ENCODE data around the gene CSMD2. TPM values are rescaled to one million over a fixed set of nuclear protein-coding genes. Genes with fewer than 3 reads are reported as not detected.

Gene CSMD2
- total and polyA plus RNA-seq, 2 of the 8 experiments (the other 6 are each of a cell fraction or from before 2014, with no cell fraction given), result 7.0 to 14.7 TPM

GRCh38 chr1:33633019-33633801, 531.8 kb downstream of the CSMD2 start:
- Histone ChIP-seq H3K18ac (ENCODE audit: extremely low read depth, low read length) (no peak overlapping the region), H3K79me1 (ENCODE audit: low read depth, low read length) (no peaks in the 10 kb centered on the region), H2BK120ac (replicated peaks; ENCODE audit: low read depth, low read length) (no peak overlapping the region), H4K5ac (ENCODE audit: insufficient read length, low read depth, low read length) (no peak overlapping the region), H2BK12ac (ENCODE audit: low read depth, low read length) (no peak overlapping the region; the same call in 1 of the 2 replicates), H3K56ac (replicated peaks; ENCODE audit: insufficient read length, low read depth, low read length) (no peak overlapping the region), H4K8ac (ENCODE audit: extremely low read depth, insufficient read depth, low read length) (peak overlapping the region; percentile 65), H3K4me2 (ENCODE audit: insufficient read depth in 1 of 2, low read depth in 2 of 2, low read length in 2 of 2) (0 out of 4 replicates have a peak overlapping the region, but pooled peaks of 1 of the 2 experiments have one; percentile 12), H3K36me3 (ENCODE audit: control insufficient read depth in 2 of 4, insufficient read depth in 4 of 4, low read length in 3 of 4) (no peaks in the 10 kb centered on the region; a peak in 2 of 8 replicates), H3K4ac (replicated peaks; ENCODE audit: insufficient read length, low read depth, low read length) (no peak overlapping the region), H3K14ac (ENCODE audit: insufficient read length) (no peak overlapping the region), H3K4me3 (ENCODE audit: extremely low read depth in 1 of 4, insufficient read depth in 2 of 4, low read depth in 3 of 4, low read length in 4 of 4) (no peak overlapping the region), H3K9me3 (ENCODE audit: insufficient read depth in 2 of 2, low read depth in 1 of 2, low read length in 1 of 2) (no peaks in the 10 kb centered on the region), H2BK20ac (ENCODE audit: low read length) (no peak overlapping the region), H3K4me1 (replicated peaks in 1 of 4; ENCODE audit: control insufficient read depth in 3 of 4, insufficient read depth in 4 of 4, low read length in 3 of 4) (peaks cover 10 to 18% (median 12%) of the 10 kb centered on the region in 4 experiments), H2BK15ac (ENCODE audit: low read length) (no peak overlapping the region), H2AFZ (ENCODE audit: low read length) (no peak overlapping the region), H2BK5ac (ENCODE audit: low read depth, low read length) (no peak overlapping the region), H3K27me3 (replicated peaks in 1 of 4; ENCODE audit: control insufficient read depth in 3 of 4, extremely low read depth in 1 of 4, insufficient read depth in 3 of 4, low read length in 3 of 4) (peaks cover 0 to 2% (median 0%) of the 10 kb centered on the region in 4 experiments; a peak in 1 of 7 replicates), H2AK5ac (ENCODE audit: low read depth, low read length) (no peak overlapping the region), H3K23ac (ENCODE audit: insufficient read length) (no peak overlapping the region), H4K91ac (replicated peaks; ENCODE audit: insufficient read length, low read length) (no peak overlapping the region), H3K79me2 (ENCODE audit: control insufficient read depth in 1 of 2, insufficient read depth in 2 of 2, low read length in 2 of 2) (no peaks in the 10 kb centered on the region), H3K23me2 (ENCODE audit: low read depth, low read length) (no peaks in the 10 kb centered on the region), H3K27ac (ENCODE audit: low read depth, low read length) (no peak overlapping the region), H4K20me1 (replicated peaks in 1 of 2; ENCODE audit: control insufficient read depth in 1 of 2, insufficient read depth in 2 of 2, low read length in 2 of 2) (no peaks in the 10 kb centered on the region), H3K9ac (replicated peaks in 1 of 4; ENCODE audit: extremely low read depth in 1 of 4, low read depth in 3 of 4, low read length in 3 of 4) (no peak overlapping the region)
- FAIRE-seq, result peak; percentile 45
- POLR2A ChIA-PET (ENCODE audit: partially characterized antibody), result interaction anchor here (0.6 to 1.6 kb wide), 2 partner anchors 10 to 477 kb away, joined by 3 to 4 read pairs; no protein-coding TSS in a partner anchor
- WGBS, 2 experiments (ENCODE audit: extremely low coverage in 1 of 2, insufficient coverage in 1 of 2, insufficient read length in 1 of 2, insufficient replicate concordance in 2 of 2, low coverage in 1 of 2, low lambda C conversion rate in 2 of 2, missing lambda C conversion rate in 1 of 2), result 55% methylated on average over 28 of the region's 29 CpGs; no CpG with 5 or more reads in 1 of the 2 experiments
- CTCF ChIA-PET (ENCODE audit: partially characterized antibody), result interaction anchor here (0.6 to 7.1 kb wide), 47 partner anchors 8 to 1658 kb away, joined by 3 to 60 read pairs (median 3); partner anchors contain the start of gene C1orf94
- DNase-seq (ENCODE audit: low read depth in 1 of 2, low spot score in 2 of 2), result peak; percentile 64 to 95
- 0 out of 2 replicates have a peak, but pooled peaks have one; percentile 24 for TF ChIP-seq ATF3 (IDR thresholded peaks at IDR 0.05; ENCODE audit: insufficient read depth, low read depth, low read length)
- TF ChIP-seq FOSL1 (IDR thresholded peaks at IDR 0.05; ENCODE audit: insufficient read depth, low read depth, low read length), result no peak
- TF ChIP-seq CTCF (IDR thresholded peaks at IDR 0.05; ENCODE audit: control extremely low read depth in 1 of 3, insufficient read depth in 1 of 3, low read depth in 1 of 3, low read length in 3 of 3), result peak; percentile 99 to 100 (median 100)
- peak; percentile 38; the same call in 1 of the 2 replicates for TF ChIP-seq MAX (IDR thresholded peaks at IDR 0.05)
- TF ChIP-seq TAF7 (optimal IDR thresholded peaks at IDR 0.05; ENCODE audit: borderline replicate concordance, low read depth, low read length), result no peak
- TF ChIP-seq GABPA (IDR thresholded peaks at IDR 0.05; ENCODE audit: borderline replicate concordance, insufficient read depth, low read length), result peak; percentile 40; the same call in 1 of the 2 replicates
- no peak for TF ChIP-seq SRF (IDR thresholded peaks at IDR 0.05; ENCODE audit: low read depth, low read length)
